Measurements from ENCODE around the gene SPECC1. TPM values are rescaled to one million over a fixed set of nuclear protein-coding genes. Genes with fewer than 3 reads are reported as not detected.

SPECC1 gene
- total RNA-seq, 2 experiments from 2014 or later: 15.4 to 17.0 TPM

- ChIA-PET POLR2A (no interaction called here), CTCF (no interaction called here)
- H3K4me1 Mint-ChIP-seq (ENCODE audit: low read depth): peaks cover 29% of the 10 kb centered on the region
- no peak for DNase-seq
- H3K27me3 Mint-ChIP-seq: no peaks in the 10 kb centered on the region
- H3K4me3 Mint-ChIP-seq: no peak overlapping the region
- H3K9me3 Mint-ChIP-seq: no peaks in the 10 kb centered on the region
- no peaks in the 10 kb centered on the region for H3K36me3 Mint-ChIP-seq
- intact Hi-C loops (cut with micrococcal nuclease): no loop called here
- no peak overlapping the region for H3K27ac Mint-ChIP-seq
Measured at GRCh38 chr17:20282526-20283308, 273.6 kb downstream of the SPECC1 start.

GRCh38 chr17:20284022-20284421, 274.9 kb downstream of the SPECC1 start:
- ChIA-PET POLR2A (no interaction called here), CTCF (interaction anchor here (0.6 kb wide), 1 partner anchor 9 kb away, joined by 3 read pairs; no protein-coding TSS in a partner anchor)
- no peaks in the 10 kb centered on the region for H3K9me3 Mint-ChIP-seq
- no peak for DNase-seq
- intact Hi-C loops (cut with micrococcal nuclease): no loop called here
- no peak overlapping the region for H3K4me3 Mint-ChIP-seq
- H3K27ac Mint-ChIP-seq: no peak overlapping the region
- H3K4me1 Mint-ChIP-seq (ENCODE audit: low read depth): peaks cover 22% of the 10 kb centered on the region
- H3K36me3 Mint-ChIP-seq: no peaks in the 10 kb centered on the region
- H3K27me3 Mint-ChIP-seq: no peaks in the 10 kb centered on the region

GRCh38 chr17:20284570-20285295, 275.6 kb downstream of the SPECC1 start:
- CTCF ChIA-PET: interaction anchor here (0.6 kb wide), 1 partner anchor 9 kb away, joined by 3 read pairs; no protein-coding TSS in a partner anchor
- H3K27me3 Mint-ChIP-seq: no peaks in the 10 kb centered on the region
- peaks cover 20% of the 10 kb centered on the region for H3K4me1 Mint-ChIP-seq (ENCODE audit: low read depth)
- H3K36me3 Mint-ChIP-seq: no peaks in the 10 kb centered on the region
- no peaks in the 10 kb centered on the region for H3K9me3 Mint-ChIP-seq
- H3K27ac Mint-ChIP-seq: no peak overlapping the region
- POLR2A ChIA-PET: no interaction called here
- intact Hi-C loops (cut with micrococcal nuclease): no loop called here
- no peak overlapping the region for H3K4me3 Mint-ChIP-seq
- no peak for DNase-seq

GRCh38 chr17:20289984-20290383, 280.8 kb downstream of the SPECC1 start:
- Mint-ChIP-seq H3K27ac (no peak overlapping the region), H3K4me3 (no peak overlapping the region), H3K9me3 (no peaks in the 10 kb centered on the region), H3K36me3 (no peaks in the 10 kb centered on the region), H3K4me1 (ENCODE audit: low read depth) (peaks cover 2% of the 10 kb centered on the region), H3K27me3 (no peaks in the 10 kb centered on the region)
- intact Hi-C loops (cut with micrococcal nuclease): no loop called here
- POLR2A ChIA-PET: no interaction called here
- DNase-seq: no peak
- CTCF ChIA-PET: interaction anchor here (0.7 kb wide), 1 partner anchor 63 kb away, joined by 3 read pairs; no protein-coding TSS in a partner anchor

DNA sequence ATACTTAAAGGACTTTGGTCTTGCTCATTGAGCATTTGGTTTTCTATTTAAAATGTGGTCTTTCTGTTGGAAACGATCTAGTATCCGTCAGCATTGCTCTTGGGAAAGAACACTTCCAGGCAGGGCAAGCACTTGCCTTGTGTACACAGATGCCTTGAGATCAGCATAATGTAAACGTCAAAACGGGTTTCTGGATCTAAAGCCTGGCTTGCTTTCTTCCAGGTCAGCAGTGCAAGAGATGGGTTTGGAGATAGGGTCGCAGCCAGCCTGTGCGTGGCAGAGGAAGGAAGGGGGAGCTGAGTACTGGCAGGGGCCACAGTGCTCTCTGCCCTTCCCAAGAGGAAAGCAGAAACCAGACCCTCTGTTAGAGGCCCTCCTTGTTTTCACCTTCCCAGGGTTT, 282.7 kb downstream of the SPECC1 start:
- Mint-ChIP-seq H3K27ac (no peak overlapping the region), H3K36me3 (no peaks in the 10 kb centered on the region), H3K27me3 (no peaks in the 10 kb centered on the region), H3K9me3 (no peaks in the 10 kb centered on the region), H3K4me3 (no peak overlapping the region), H3K4me1 (ENCODE audit: low read depth) (no peaks in the 10 kb centered on the region)
- CTCF ChIA-PET: no interaction called here
- DNase-seq: no peak
- intact Hi-C loops (cut with micrococcal nuclease): no loop called here
- POLR2A ChIA-PET: no interaction called here

GRCh38 chr17:20293501-20293900, 284.3 kb downstream of the SPECC1 start:
- DNase-seq: no peak
- no peaks in the 10 kb centered on the region for H3K27me3 Mint-ChIP-seq
- no peaks in the 10 kb centered on the region for H3K9me3 Mint-ChIP-seq
- no peak overlapping the region for H3K27ac Mint-ChIP-seq
- ChIA-PET CTCF (no interaction called here), POLR2A (interaction anchor here (0.6 kb wide), 1 partner anchor 782 kb away, joined by 3 read pairs; no protein-coding TSS in a partner anchor)
- no peak overlapping the region for H3K4me3 Mint-ChIP-seq
- intact Hi-C loops (cut with micrococcal nuclease): no loop called here
- H3K36me3 Mint-ChIP-seq: no peaks in the 10 kb centered on the region
- no peaks in the 10 kb centered on the region for H3K4me1 Mint-ChIP-seq (ENCODE audit: low read depth)

- Mint-ChIP-seq H3K4me3 (no peak overlapping the region), H3K9me3 (no peaks in the 10 kb centered on the region), H3K27me3 (no peaks in the 10 kb centered on the region), H3K27ac (no peak overlapping the region), H3K36me3 (no peaks in the 10 kb centered on the region), H3K4me1 (ENCODE audit: low read depth) (no peaks in the 10 kb centered on the region)
- DNase-seq: no peak
- intact Hi-C loops (cut with micrococcal nuclease): no loop called here
- ChIA-PET POLR2A (interaction anchor here (0.6 kb wide), 1 partner anchor 782 kb away, joined by 3 read pairs; no protein-coding TSS in a partner anchor), CTCF (no interaction called here)
Measured at GRCh38 chr17:20294120-20294519, 285.0 kb downstream of the SPECC1 start.

GRCh38 chr17:20299013-20299412, 289.9 kb downstream of the SPECC1 start:
- Mint-ChIP-seq H3K9me3 (no peaks in the 10 kb centered on the region), H3K36me3 (peaks cover 3% of the 10 kb centered on the region), H3K27me3 (no peaks in the 10 kb centered on the region), H3K4me3 (no peak overlapping the region), H3K4me1 (ENCODE audit: low read depth) (no peaks in the 10 kb centered on the region), H3K27ac (no peak overlapping the region)
- ChIA-PET CTCF (no interaction called here), POLR2A (no interaction called here)
- intact Hi-C loops (cut with micrococcal nuclease): no loop called here
- DNase-seq: no peak

DNA sequence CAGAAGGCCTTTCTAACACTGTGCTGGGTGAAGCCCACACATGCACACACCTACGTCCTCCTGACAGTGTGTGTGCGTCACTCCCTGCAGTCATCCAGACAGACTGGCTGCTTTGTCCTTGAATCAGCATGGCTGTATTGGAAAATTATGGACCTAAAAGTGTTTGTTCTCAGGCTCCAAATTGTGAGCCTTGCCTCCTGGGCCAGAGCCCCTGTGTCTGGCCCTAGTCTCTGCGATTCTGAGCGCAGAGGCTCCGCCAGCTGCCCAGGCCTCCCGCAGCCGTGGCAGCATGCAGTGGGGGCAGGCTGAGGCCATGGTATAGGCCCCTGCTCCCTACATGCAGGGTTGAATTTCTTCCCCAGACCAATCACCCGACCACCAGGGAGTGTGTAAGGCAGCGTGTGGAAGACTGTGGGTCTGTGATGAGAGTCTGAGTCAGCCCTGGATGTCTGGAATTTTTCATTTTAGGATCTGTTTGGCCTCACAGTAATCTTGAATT, 291.3 kb downstream of the SPECC1 start:
- H3K4me1 Mint-ChIP-seq (ENCODE audit: low read depth): no peaks in the 10 kb centered on the region

DNA sequence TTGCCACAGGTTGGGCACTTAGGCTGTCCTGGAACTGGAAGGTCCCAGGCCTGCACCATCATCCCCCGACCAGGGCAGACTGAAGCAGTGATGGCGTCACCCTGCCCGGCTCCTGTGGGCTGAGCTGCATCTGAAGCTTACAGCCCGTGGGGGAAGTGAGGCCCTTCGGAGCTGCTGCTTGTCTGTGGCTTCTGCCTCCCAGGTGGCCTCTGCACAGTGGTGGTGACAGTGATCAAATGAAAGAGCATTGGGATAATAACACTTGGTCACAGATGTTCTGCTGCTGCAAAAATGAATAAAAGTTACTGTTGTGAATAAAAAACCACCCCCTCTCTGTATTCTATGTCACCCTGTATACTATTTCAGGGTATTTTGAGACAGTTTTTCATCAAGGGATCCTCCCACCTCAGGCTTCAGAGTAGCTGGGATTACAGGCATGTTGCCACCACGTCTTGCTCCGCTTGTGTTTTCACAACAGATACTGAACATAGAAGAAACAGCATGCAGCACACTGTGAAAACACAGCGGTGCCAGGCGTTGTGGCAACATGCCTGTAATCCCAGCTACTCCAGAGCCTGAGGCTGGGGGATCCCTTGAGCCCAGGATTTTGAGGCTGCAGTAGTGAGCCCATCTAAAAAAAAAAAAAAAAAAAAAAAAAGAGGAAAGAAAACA, 293.2 kb downstream of the SPECC1 start:
- H3K4me1 Mint-ChIP-seq (ENCODE audit: low read depth): no peaks in the 10 kb centered on the region
- intact Hi-C loops (cut with micrococcal nuclease): no loop called here
- no peak overlapping the region for H3K4me3 Mint-ChIP-seq
- H3K27ac Mint-ChIP-seq: no peak overlapping the region
- H3K36me3 Mint-ChIP-seq: peaks cover 9% of the 10 kb centered on the region
- DNase-seq: no peak
- ChIA-PET POLR2A (no interaction called here), CTCF (no interaction called here)
- no peaks in the 10 kb centered on the region for H3K27me3 Mint-ChIP-seq
- H3K9me3 Mint-ChIP-seq: peaks cover 19% of the 10 kb centered on the region

More for the DNA sequence above, 291.3 kb downstream of the SPECC1 start:
- intact Hi-C loops (cut with micrococcal nuclease): no loop called here
- POLR2A ChIA-PET: no interaction called here
- CTCF ChIA-PET: no interaction called here
- H3K27ac Mint-ChIP-seq: no peak overlapping the region
- no peak overlapping the region for H3K4me3 Mint-ChIP-seq
- H3K36me3 Mint-ChIP-seq: peaks cover 3% of the 10 kb centered on the region
- peaks cover 6% of the 10 kb centered on the region for H3K9me3 Mint-ChIP-seq
- no peaks in the 10 kb centered on the region for H3K27me3 Mint-ChIP-seq
- no peak for DNase-seq

GRCh38 chr17:20304961-20305360, 295.8 kb downstream of the SPECC1 start:
- Mint-ChIP-seq H3K9me3 (peaks cover 26% of the 10 kb centered on the region), H3K36me3 (peaks cover 14% of the 10 kb centered on the region), H3K27me3 (no peaks in the 10 kb centered on the region), H3K27ac (no peak overlapping the region), H3K4me1 (ENCODE audit: low read depth) (no peaks in the 10 kb centered on the region), H3K4me3 (no peak overlapping the region)
- intact Hi-C loops (cut with micrococcal nuclease): loop anchor here (5.0 kb wide), 1 partner anchor 73 kb away; no protein-coding TSS in a partner anchor
- no peak for DNase-seq
- ChIA-PET CTCF (no interaction called here), POLR2A (no interaction called here)

DNA sequence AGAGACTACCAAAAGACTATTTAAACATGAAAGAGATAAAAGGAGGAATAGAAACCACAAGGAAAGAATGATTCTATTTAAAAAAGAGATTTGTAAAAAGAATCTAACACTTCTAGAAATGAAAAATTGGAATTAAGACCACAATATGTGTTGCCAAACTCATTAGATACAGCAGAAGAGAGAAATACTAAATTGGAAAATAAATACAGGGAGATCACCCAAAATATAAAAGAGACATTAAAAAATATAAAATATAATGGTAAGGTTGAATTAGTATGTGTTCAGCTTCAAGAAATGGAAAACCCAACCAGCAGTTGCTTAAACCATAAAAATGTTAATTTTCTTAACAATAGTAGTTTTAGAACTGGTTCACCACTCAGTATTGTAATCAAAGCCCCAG, 297.8 kb downstream of the SPECC1 start:
- no peak for DNase-seq
- no peaks in the 10 kb centered on the region for H3K4me1 Mint-ChIP-seq (ENCODE audit: low read depth)
- H3K27me3 Mint-ChIP-seq: no peaks in the 10 kb centered on the region
- no peak overlapping the region for H3K27ac Mint-ChIP-seq
- H3K4me3 Mint-ChIP-seq: no peak overlapping the region
- intact Hi-C loops (cut with micrococcal nuclease): loop anchor here (5.0 kb wide), 1 partner anchor 75 kb away; no protein-coding TSS in a partner anchor
- CTCF ChIA-PET: no interaction called here
- POLR2A ChIA-PET: no interaction called here
- peaks cover 26% of the 10 kb centered on the region for H3K9me3 Mint-ChIP-seq
- peaks cover 14% of the 10 kb centered on the region for H3K36me3 Mint-ChIP-seq
